Epithelial cell of prostate (primary cell): Measurements from ENCODE around the gene IDH3G.
"Not testable (repeated sequence)": the region's sequence is repeated elsewhere in the genome, so short reads cannot be mapped to it uniquely, and the experiment has no call there.

Source experiments
- DNase-seq: peaks from one replicate; pipeline ENCODE4 v3.0.0-alpha.2; 2011; ENCODE audit warnings: low read depth, low spot score
- H3K27ac ChIP-seq: fragments of 450-650 bp; 2 replicates; pipeline ENCODE4 v1.5.1; 2017; ENCODE audit warnings: mild to moderate bottlenecking

The IDH3G gene

GRCh38 chrX:153794018-153794896 is at the start of gene IDH3G, which contains the start of gene SSR4:
Gene IDH3G, minus strand, starts transcription at chrX:153794375. Its CDS starts 49 bp downstream, at chrX:153794326.
Gene SSR4, plus strand, starts transcription at chrX:153794668. Its CDS starts 20 bp downstream, at chrX:153794688.
- peak; percentile 68 for DNase-seq
- H3K27ac ChIP-seq, result peak within 1 kb of the TSS; percentile 80

GRCh38 chrX:153836921-153837320 is 42.7 kb upstream of the IDH3G start:
- no peak overlapping the region for H3K27ac ChIP-seq
- no peak for DNase-seq

DNA sequence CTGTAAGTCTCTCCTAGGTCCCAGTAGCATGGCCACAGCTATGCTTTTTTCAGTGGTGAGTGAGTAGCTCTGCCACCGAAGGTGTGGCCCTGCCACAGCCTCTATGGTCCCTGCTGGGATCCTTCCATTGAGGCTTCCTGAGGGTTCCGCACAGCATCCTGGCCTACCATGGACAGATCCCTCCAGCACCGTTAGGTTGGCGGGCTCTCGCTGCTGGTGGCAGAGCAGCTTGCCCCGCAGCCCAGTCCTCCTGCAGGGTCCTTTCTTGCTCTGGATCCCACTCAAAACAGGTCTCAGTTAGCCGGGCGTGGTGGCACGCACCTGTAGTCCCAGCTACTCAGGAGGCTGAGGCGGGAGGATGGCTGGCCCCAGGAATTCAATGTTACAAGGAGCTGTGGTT is 38.6 kb upstream of the IDH3G start:
- DNase-seq, result no peak
- H3K27ac ChIP-seq, result no peak overlapping the region

DNA sequence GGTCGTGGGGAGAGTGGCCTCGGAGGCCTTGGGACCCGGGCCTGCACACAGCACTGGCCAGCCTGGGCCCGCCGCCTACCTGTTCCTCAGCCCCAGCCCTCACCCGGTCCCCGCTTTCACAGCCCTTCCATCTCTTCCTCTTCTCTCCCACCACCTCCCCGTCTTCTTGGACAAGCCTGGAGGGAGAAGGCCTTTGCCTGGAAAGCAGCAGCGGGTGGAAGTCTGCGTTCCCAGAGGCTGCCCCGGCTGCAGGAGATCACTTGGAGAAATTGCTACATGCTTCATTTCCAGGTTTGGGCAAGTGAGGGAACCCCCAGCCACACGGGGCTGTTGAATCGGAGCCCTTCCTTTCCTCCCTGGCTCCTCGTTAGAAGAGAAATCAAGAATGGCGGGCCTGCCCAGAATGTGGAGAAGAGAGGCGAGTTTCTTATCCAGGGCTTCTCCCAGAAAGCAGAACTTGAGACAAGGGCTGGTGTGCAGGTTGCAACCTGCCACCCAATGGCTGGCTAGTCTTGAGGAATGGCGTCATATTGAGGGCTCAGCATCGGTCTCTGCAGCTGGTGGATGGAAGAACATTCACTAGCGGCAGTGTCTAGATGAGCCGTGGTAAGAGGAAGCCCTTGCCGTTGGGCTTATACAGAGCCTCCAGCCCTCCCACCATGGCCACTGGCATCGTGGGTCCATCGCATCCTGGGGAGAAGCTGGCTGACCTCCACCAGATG is 37.4 kb upstream of the IDH3G start:
- no peak for DNase-seq

GRCh38 chrX:153830640-153831428 is 36.7 kb upstream of the IDH3G start:
- H3K27ac ChIP-seq, result no peak overlapping the region
- no peak for DNase-seq

More for the DNA sequence above, 37.4 kb upstream of the IDH3G start:
- H3K27ac ChIP-seq, result no peak overlapping the region

- DNase-seq, result no peak
- no peak within 1 kb of the TSS for H3K27ac ChIP-seq
Observed at GRCh38 chrX:153829799-153830639, 35.8 kb upstream of the IDH3G start, which contains the start of gene PDZD4. Gene PDZD4, minus strand, starts transcription at chrX:153830544. Its CDS starts 246 bp downstream, at chrX:153830298.

DNA sequence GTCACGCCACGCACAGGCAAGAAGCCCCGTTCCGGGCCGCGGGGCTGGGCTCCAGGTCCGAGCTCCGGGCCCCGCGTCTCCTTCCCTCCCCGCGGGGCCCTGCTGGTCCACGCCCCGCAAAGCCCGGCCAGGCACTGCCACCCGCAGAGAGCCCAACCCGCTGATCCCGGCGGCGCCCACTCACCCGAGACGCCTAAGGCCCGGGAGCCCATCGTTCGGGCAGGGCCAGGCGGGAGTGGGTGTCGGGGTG is 35.3 kb upstream of the IDH3G start:
- no peak overlapping the region for H3K27ac ChIP-seq
- DNase-seq, result no peak

- H3K27ac ChIP-seq, result no peak overlapping the region
- DNase-seq, result no peak
Observed at GRCh38 chrX:153828723-153829548, 34.8 kb upstream of the IDH3G start.

DNA sequence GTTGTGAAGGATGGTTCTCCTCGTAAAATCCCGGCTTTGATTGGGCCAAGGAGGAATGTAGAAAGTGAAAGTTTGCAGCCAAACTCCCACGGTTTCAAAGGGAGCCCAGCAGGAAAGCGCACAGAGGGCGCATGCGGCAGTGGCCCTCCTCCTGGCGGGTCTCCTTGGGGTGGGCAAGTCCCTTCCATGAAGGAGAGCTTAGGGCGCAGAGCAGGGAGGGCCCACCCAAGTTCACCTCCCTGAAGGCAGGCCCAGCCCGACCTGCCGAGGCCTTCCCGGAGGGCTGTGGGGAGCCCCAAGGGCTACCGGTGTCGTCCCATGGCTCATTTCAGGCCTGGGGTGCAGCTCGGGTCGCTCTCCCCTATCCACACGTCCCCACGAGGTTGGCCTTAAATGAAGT is 34.1 kb upstream of the IDH3G start:
- H3K27ac ChIP-seq, result no peak overlapping the region
- DNase-seq, result no peak

DNA sequence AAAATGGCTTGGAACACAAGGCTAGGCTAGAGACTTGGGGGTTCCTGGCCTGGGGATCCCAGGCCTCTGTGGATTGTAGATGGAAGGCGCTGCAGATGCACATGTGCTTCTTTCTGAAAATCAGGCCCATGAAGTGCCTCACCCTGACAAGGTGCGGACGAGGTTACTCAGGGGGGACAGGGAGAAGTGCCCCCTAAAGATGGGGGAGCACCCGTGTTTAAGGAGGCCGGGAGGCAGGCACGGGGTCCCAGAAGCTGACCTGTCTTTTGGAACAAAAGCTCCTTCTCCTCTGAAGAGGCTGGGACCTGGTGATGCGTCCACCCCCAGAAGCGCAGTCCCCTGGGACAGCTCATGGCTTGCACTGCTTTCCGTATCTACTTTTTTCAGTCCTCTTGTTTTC is 33.7 kb upstream of the IDH3G start:
- DNase-seq, result no peak

DNA sequence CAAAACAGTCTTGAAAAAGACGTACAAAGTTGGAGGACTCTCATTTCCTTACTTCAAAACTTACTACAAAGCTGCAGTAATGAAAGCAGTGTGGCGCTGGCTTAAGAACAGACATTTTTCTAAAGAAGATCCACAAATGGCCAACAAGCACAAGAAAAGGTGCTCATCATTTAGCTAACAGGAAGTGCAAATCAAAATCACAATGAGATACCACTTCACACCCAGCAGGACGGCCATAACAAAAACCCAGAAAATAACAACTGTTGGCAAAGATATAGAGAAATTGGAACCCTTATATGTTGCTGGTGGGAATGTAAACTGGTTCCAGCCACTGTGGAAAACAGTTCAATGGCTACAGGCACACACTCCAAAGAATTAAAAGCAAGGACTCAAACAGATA is 32.8 kb upstream of the IDH3G start:
- no peak for DNase-seq
- H3K27ac ChIP-seq, result no peak overlapping the region

More for the DNA sequence above, 33.7 kb upstream of the IDH3G start:
- no peak overlapping the region for H3K27ac ChIP-seq

DNA sequence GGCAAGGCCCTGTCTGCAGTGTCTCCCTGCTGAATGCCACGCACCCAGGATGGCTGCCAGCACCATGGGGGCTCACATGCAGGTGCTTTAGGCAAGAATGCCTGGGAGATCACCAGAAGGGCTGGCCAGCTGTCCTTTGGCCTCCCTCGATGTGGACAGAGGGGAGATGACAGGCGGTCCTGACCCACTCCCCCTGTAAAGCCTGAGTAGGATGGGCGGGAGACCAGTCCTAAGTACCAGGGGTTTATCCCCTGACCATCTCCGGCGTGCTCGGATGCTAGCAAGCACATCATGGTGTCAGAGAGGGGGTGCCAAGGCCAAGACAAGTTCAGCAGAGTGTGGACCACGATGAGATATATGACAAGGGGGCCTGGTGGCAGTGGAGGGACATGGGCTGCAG is 30.9 kb upstream of the IDH3G start:
- DNase-seq, result no peak

GRCh38 chrX:153824348-153824747 is 30.2 kb upstream of the IDH3G start:
- H3K27ac ChIP-seq, result no peak overlapping the region
- DNase-seq, result no peak

More for the DNA sequence above, 30.9 kb upstream of the IDH3G start:
- no peak overlapping the region for H3K27ac ChIP-seq

GRCh38 chrX:153821066-153821465 is 26.9 kb upstream of the IDH3G start:
- DNase-seq, result no peak
- no peak overlapping the region for H3K27ac ChIP-seq

DNA sequence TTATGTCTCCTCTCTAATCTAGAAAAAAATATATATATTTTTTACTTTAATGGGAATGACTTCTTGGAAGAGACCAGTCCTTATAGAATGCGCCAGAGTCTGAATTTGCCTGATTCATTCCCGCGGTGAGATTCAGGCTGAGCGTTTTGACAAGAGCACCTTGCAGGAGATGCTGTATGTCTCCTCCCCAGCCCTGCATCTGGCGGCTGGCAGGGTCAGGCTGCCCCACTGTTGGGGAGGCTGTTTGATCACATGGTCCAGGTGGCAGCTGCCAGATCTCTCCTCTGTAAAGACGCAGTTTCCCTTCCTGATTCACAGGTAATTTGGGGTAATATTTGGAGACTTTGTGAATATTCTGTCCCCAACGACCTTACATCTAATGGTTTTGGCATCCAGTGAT is 26.4 kb upstream of the IDH3G start:
- DNase-seq, result no peak
- H3K27ac ChIP-seq, result no peak overlapping the region

DNA sequence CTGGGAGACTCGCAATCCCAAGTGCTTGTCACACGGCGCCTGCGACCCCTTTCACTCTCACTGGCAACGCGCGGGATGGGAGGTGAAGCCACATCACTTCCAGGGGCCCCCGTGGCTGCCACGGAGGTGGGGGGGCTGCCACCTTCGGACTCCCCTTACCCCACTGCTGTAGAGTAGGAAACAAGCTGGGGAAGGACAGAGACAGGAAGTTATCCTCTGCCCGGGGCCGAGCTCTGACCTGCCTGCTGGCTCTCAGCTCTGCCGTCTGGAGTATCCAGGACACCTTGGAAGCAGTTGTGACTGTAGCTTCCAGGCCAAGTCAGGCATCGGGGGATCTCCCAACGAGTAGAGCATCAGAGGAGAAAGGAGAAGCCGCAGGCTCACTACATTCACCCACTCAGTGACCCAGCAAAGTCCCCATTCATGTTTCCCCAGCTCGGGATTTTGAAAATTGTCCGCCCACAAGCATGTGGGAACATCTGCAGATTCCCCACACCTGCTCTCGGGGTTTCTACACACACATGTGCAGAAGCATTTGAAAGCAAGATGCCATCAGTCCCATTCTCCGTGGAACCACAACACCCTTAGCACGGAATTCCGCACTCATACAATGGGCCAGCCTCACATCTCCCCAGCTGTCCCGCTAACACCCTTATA is 25.3 kb upstream of the IDH3G start:
- no peak for DNase-seq
- no peak overlapping the region for H3K27ac ChIP-seq

DNA sequence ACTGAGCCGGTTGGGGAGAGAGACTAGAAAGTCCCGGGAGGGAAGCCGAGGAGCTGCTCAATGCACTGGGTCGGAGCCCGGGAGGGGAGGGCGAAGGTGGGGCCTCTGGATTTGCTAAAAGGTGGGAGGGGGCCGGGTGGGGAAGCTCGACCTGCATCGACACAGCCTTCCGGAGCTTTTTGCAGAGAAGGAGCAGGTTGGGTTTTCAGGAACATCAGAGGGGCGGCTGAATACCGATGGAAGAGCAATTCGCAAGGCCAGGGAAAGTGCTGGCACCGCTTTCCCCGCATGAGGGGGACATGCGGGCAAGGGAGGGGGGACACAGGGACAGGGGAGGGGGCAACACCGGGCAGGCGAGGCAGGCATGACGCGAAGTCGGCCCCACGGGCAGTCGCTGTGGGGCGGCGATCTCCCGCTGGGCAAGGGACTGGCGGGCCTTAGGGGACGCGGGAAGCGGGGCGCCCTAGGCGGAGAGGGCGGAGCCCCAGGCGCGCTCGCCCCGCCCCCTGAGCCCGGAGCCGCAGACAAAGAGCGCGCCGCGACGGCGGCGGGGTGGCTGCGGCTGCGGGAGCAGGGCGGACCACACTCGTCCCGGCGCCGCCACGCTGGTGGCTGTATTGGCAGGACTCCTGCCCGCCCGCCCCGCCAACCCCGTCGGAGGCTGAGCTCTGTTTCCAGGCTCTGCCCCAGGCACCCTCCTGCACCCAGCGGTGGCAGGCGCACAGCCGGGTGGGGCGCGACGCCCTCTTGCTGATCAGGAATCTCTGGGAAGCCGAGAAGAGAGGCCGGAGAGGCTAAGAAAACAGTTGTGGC is 24.6 kb upstream of the IDH3G start:
- no peak for DNase-seq
- H3K27ac ChIP-seq, result no peak overlapping the region

- not testable (repeated sequence) for H3K27ac ChIP-seq, DNase-seq
Observed at GRCh38 chrX:153818064-153818463, 23.9 kb upstream of the IDH3G start.
